SK-N-SH (cell line): ENCODE results near the gene PLEKHA8. TPM values are rescaled to one million over a fixed set of nuclear protein-coding genes. Genes with fewer than 3 reads are reported as not detected.

Experiments used
- CTCF ChIP-seq: fragments of 200-600 bp; sonication (generic); IDR thresholded peaks from 2 replicates; pipeline ENCODE4 v1.6.1; 2017; ENCODE audit warnings: antibody characterized with exemption, mild to moderate bottlenecking, moderate library complexity
- ELF1 ChIP-seq: IDR thresholded peaks from 2 replicates; pipeline ENCODE4 v1.4.0; 2012
- EP300 ChIP-seq, 2 experiments: IDR thresholded peaks; 2 replicates each; pipeline versions ENCODE4 v1.4.0 to v1.6.1; 2012; ENCODE audit warnings: borderline replicate concordance in 1 of 2, low read depth in 1 of 2, low read length in 1 of 2
- EZH2phosphoT487 ChIP-seq: fragments of 200-600 bp; sonication (generic); IDR thresholded peaks from 2 replicates; pipeline ENCODE4 v1.6.1; 2017; ENCODE audit warnings: low read depth, mixed run types, mild to moderate bottlenecking, antibody characterized with exemption, moderate library complexity, borderline replicate concordance
- FOXM1 ChIP-seq: IDR thresholded peaks from 2 replicates; pipeline ENCODE4 v1.4.0; 2012; ENCODE audit warnings: low read depth, mild to moderate bottlenecking
- MAX ChIP-seq: IDR thresholded peaks from 2 replicates; pipeline ENCODE4 v1.4.0; 2012; ENCODE audit warnings: low read depth
- MXI1 ChIP-seq: IDR thresholded peaks from 2 replicates; pipeline ENCODE4 v1.6.1; 2012; ENCODE audit warnings: mild to moderate bottlenecking, low read depth, low read length, improper control_type of control experiment
- NFIC ChIP-seq: IDR thresholded peaks from 2 replicates; pipeline ENCODE4 v1.4.0; 2012; ENCODE audit warnings: borderline replicate concordance
- NRF1 ChIP-seq: IDR thresholded peaks from 2 replicates; pipeline ENCODE4 v1.6.1; 2012; ENCODE audit warnings: low read depth, mild to moderate bottlenecking, low read length
- PBX3 ChIP-seq: IDR thresholded peaks from 2 replicates; pipeline ENCODE4; 2012
- POLR2AphosphoS5 ChIP-seq: IDR thresholded peaks from 2 replicates; pipeline ENCODE4 v1.6.1; 2012; ENCODE audit warnings: low read depth, low read length
- RAD21 ChIP-seq: IDR thresholded peaks from 2 replicates; pipeline ENCODE4 v1.6.1; 2012; ENCODE audit warnings: mild to moderate bottlenecking, low read length
- RCOR1 ChIP-seq: fragments of 150-350 bp; IDR thresholded peaks from 2 replicates; pipeline ENCODE4 v1.6.1; 2017; ENCODE audit warnings: antibody characterized with exemption, low read length
- RFX5 ChIP-seq: IDR thresholded peaks from 2 replicates; pipeline ENCODE4 v1.6.1; 2012; ENCODE audit warnings: mild to moderate bottlenecking, improper control_type of control experiment, low read length
- RXRA ChIP-seq: IDR thresholded peaks from 2 replicates; pipeline ENCODE4 v1.4.0; 2012; ENCODE audit warnings: low read depth, mild to moderate bottlenecking, borderline replicate concordance
- TAF1 ChIP-seq: IDR thresholded peaks from 2 replicates; pipeline ENCODE4 v1.6.1; 2012; ENCODE audit warnings: low read depth, mild to moderate bottlenecking, low read length, moderate library complexity, borderline replicate concordance
- USF1 ChIP-seq: IDR thresholded peaks from 2 replicates; pipeline ENCODE4 v1.4.0; 2012; ENCODE audit warnings: low read depth, borderline replicate concordance
- USF2 ChIP-seq: fragments of 150-350 bp; IDR thresholded peaks from 2 replicates; pipeline ENCODE4 v1.6.1; 2017; ENCODE audit warnings: antibody characterized with exemption, low read length, low read depth, borderline replicate concordance
- YY1 ChIP-seq: IDR thresholded peaks from 2 replicates; pipeline ENCODE4 v1.4.0; 2012; ENCODE audit warnings: low read depth, mild to moderate bottlenecking
- ZBTB33 ChIP-seq: IDR thresholded peaks from 2 replicates; pipeline ENCODE4 v1.4.0; 2012; ENCODE audit warnings: low read depth, borderline replicate concordance
- polyA plus RNA-seq, 3 experiments: library from polyadenylated mRNA; depleted of rRNA; stranded (reverse); fragments of >200 nt; gene quantifications; 2 replicates each; pipeline ENCODE4 v1.2.3, GENCODE V29; 2012

PLEKHA8 gene
- polyA plus RNA-seq, 1 of the 3 experiments (the other 2 are of a cell fraction): 4.9 TPM

GRCh38 chr7:29987811-29988317 is 40.3 kb upstream of the PLEKHA8 start (continued):
- TF ChIP-seq POLR2AphosphoS5 (peak; percentile 42), USF2 (no peak), EZH2phosphoT487 (no peak), FOXM1 (no peak), RCOR1 (no peak), CTCF (no peak), PBX3 (0 out of 2 replicates have a peak, but pooled peaks have one; percentile 28), NFIC (peak; percentile 20; the same call in 1 of the 2 replicates), EP300 (IDR thresholded peaks at IDR 0.05; ENCODE audit: borderline replicate concordance in 1 of 2, low read depth in 1 of 2, low read length in 1 of 2) (peak in 1 of 2 experiments; percentile 55; a peak in 1 of 4 replicates), MXI1 (no peak), NRF1 (no peak), USF1 (no peak), MAX (peak; percentile 88), RAD21 (no peak), ELF1 (peak; percentile 88), RFX5 (no peak), TAF1 (0 out of 2 replicates have a peak, but pooled peaks have one; percentile 29), ZBTB33 (no peak; the same call in 1 of the 2 replicates), YY1 (peak; percentile 88), RXRA (no peak)
